SJCRH30 (cell line): ENCODE measurements around the gene ACMSD. TPM values are rescaled to one million over a fixed set of nuclear protein-coding genes. Genes with fewer than 3 reads are reported as not detected.

ENCODE experiments used
- DNase-seq, 2 experiments: peaks; one replicate each; pipeline ENCODE4 v3.0.0-alpha.2; 2015 to 2020
- H3K27ac ChIP-seq: fragments of 250-450 bp; sonication (Bioruptor Pico); 2 replicates; pipeline ENCODE4 v1.5.1; 2020; ENCODE audit warnings: mild to moderate bottlenecking, moderate library complexity
- H3K27me3 ChIP-seq: fragments of 250-450 bp; sonication (Bioruptor Pico); 2 replicates; pipeline ENCODE4 v1.5.1; 2020; ENCODE audit warnings: mild to moderate bottlenecking, moderate library complexity
- H3K36me3 ChIP-seq: fragments of 250-450 bp; sonication (Bioruptor Pico); 2 replicates; pipeline ENCODE4 v1.5.1; 2020; ENCODE audit warnings: mild to moderate bottlenecking, moderate library complexity
- H3K4me1 ChIP-seq: fragments of 250-450 bp; sonication (Bioruptor Pico); 2 replicates; pipeline ENCODE4 v1.5.1; 2020; ENCODE audit warnings: mild to moderate bottlenecking, moderate library complexity
- H3K4me3 ChIP-seq: fragments of 250-450 bp; sonication (Bioruptor Pico); 2 replicates; pipeline ENCODE4 v1.5.1; 2020; ENCODE audit warnings: mild to moderate bottlenecking, moderate library complexity
- H3K9me3 ChIP-seq: fragments of 250-450 bp; sonication (Bioruptor Pico); replicated peaks from 2 replicates; pipeline ENCODE4 v1.5.1; 2020; ENCODE audit warnings: mild to moderate bottlenecking, moderate library complexity
- total RNA-seq: library from RNA; depleted of rRNA; stranded (reverse); fragments of >200 nt; shearing (Covaris generic); gene quantifications from 2 replicates; pipeline ENCODE4 v1.2.3, GENCODE V29; 2014; rRNA removed

ACMSD gene
- total RNA-seq, 1 experiment from 2014 or later: not detected

- Histone ChIP-seq H3K9me3 (no peaks in the 10 kb centered on the region), H3K4me3 (no peak overlapping the region), H3K36me3 (peaks cover 54% of the 10 kb centered on the region), H3K27me3 (no peaks in the 10 kb centered on the region), H3K4me1 (no peaks in the 10 kb centered on the region), H3K27ac (no peak overlapping the region)
- DNase-seq: no peak
Measured at GRCh38 chr2:134933732-134934131, 95.3 kb downstream of the ACMSD start.

GRCh38 chr2:134934150-134934549 is 95.7 kb downstream of the ACMSD start:
- Histone ChIP-seq H3K9me3 (no peaks in the 10 kb centered on the region), H3K27ac (no peak overlapping the region), H3K4me1 (no peaks in the 10 kb centered on the region), H3K36me3 (peaks cover 58% of the 10 kb centered on the region), H3K27me3 (no peaks in the 10 kb centered on the region), H3K4me3 (no peak overlapping the region)
- no peak for DNase-seq

GRCh38 chr2:134934641-134935040 is 96.2 kb downstream of the ACMSD start:
- Histone ChIP-seq H3K27ac (no peak overlapping the region), H3K27me3 (no peaks in the 10 kb centered on the region), H3K4me3 (no peak overlapping the region), H3K4me1 (no peaks in the 10 kb centered on the region), H3K36me3 (peaks cover 63% of the 10 kb centered on the region), H3K9me3 (no peaks in the 10 kb centered on the region)
- no peak for DNase-seq

- Histone ChIP-seq H3K27ac (no peak overlapping the region), H3K9me3 (no peaks in the 10 kb centered on the region), H3K27me3 (no peaks in the 10 kb centered on the region), H3K36me3 (peaks cover 72% of the 10 kb centered on the region), H3K4me3 (no peak overlapping the region), H3K4me1 (no peaks in the 10 kb centered on the region)
- DNase-seq: no peak
Measured at GRCh38 chr2:134936691-134937090, 98.3 kb downstream of the ACMSD start.

GRCh38 chr2:134943540-134943939 is 105.1 kb downstream of the ACMSD start:
- H3K36me3 ChIP-seq: peaks cover 71% of the 10 kb centered on the region
- no peak overlapping the region for H3K27ac ChIP-seq
- no peaks in the 10 kb centered on the region for H3K4me1 ChIP-seq
- DNase-seq: no peak
- no peaks in the 10 kb centered on the region for H3K27me3 ChIP-seq
- no peak overlapping the region for H3K4me3 ChIP-seq
- no peaks in the 10 kb centered on the region for H3K9me3 ChIP-seq

- no peak overlapping the region for H3K27ac ChIP-seq
- no peaks in the 10 kb centered on the region for H3K9me3 ChIP-seq
- H3K36me3 ChIP-seq: peaks cover 69% of the 10 kb centered on the region
- DNase-seq: no peak
- H3K4me3 ChIP-seq: no peak overlapping the region
- H3K27me3 ChIP-seq: no peaks in the 10 kb centered on the region
- H3K4me1 ChIP-seq: no peaks in the 10 kb centered on the region
Measured at GRCh38 chr2:134944975-134945374, 106.6 kb downstream of the ACMSD start.

- H3K4me3 ChIP-seq: no peak overlapping the region
- H3K36me3 ChIP-seq: peaks cover 71% of the 10 kb centered on the region
- no peak overlapping the region for H3K27ac ChIP-seq
- H3K27me3 ChIP-seq: no peaks in the 10 kb centered on the region
- no peaks in the 10 kb centered on the region for H3K4me1 ChIP-seq
- no peak for DNase-seq
- no peaks in the 10 kb centered on the region for H3K9me3 ChIP-seq
Measured at GRCh38 chr2:134946073-134946472, 107.7 kb downstream of the ACMSD start.

- H3K27ac ChIP-seq: no peak overlapping the region
- peaks cover 81% of the 10 kb centered on the region for H3K36me3 ChIP-seq
- DNase-seq: no peak
- H3K27me3 ChIP-seq: no peaks in the 10 kb centered on the region
- H3K4me1 ChIP-seq: no peaks in the 10 kb centered on the region
- H3K4me3 ChIP-seq: no peak overlapping the region
- no peaks in the 10 kb centered on the region for H3K9me3 ChIP-seq
Measured at GRCh38 chr2:134949981-134950708, 111.7 kb downstream of the ACMSD start.

- no peak for DNase-seq
- no peaks in the 10 kb centered on the region for H3K9me3 ChIP-seq
- H3K27me3 ChIP-seq: no peaks in the 10 kb centered on the region
- H3K27ac ChIP-seq: no peak overlapping the region
- H3K4me1 ChIP-seq: no peaks in the 10 kb centered on the region
- H3K36me3 ChIP-seq: peaks cover 89% of the 10 kb centered on the region
- no peak overlapping the region for H3K4me3 ChIP-seq
Measured at GRCh38 chr2:134950886-134951285, 112.5 kb downstream of the ACMSD start.

Other genes with a start within 250 kb of the ACMSD start
- 0.04 TPM in 1 of 2 replicates, not detected in the other for gene TMEM163, start 119.6 kb upstream of the ACMSD start, total RNA-seq
- 36.7 and 39.8 TPM in 2 replicates for gene CCNT2, start 80.2 kb downstream of the ACMSD start, total RNA-seq
- gene MAP3K19, start 208.8 kb downstream of the ACMSD start, total RNA-seq: not detected in 2 replicates
- 46.2 and 52.9 TPM in 2 replicates for gene RAB3GAP1, start 213.7 kb downstream of the ACMSD start, total RNA-seq